Measurements from ENCODE around the gene PRKCA. TPM values are rescaled to one million over a fixed set of nuclear protein-coding genes. Genes with fewer than 3 reads are reported as not detected.

PRKCA gene
- total and polyA plus RNA-seq, 10 of the 15 experiments (the other 5 are each of a cell fraction or from before 2014, with no cell fraction given): 0.11 to 14.6 (median 0.72) TPM

GRCh38 chr17:66423056-66423955 is 120.9 kb downstream of the PRKCA start (continued):
- TF ChIP-seq IRF5 (IDR thresholded peaks at IDR 0.05; ENCODE audit: borderline replicate concordance) (no peak), TBL1XR1 (IDR thresholded peaks at IDR 0.05; ENCODE audit: low read depth, low read length) (no peak), HDAC6 (IDR thresholded peaks at IDR 0.05; ENCODE audit: unreplicated experiment) (no peak), HDAC2 (IDR thresholded peaks at IDR 0.05) (no peak), TARDBP (IDR thresholded peaks at IDR 0.05; ENCODE audit: borderline replicate concordance) (no peak), SREBF2 (IDR thresholded peaks at IDR 0.05; ENCODE audit: low read length) (no peak)

- DNase-seq (ENCODE audit: low read depth, low spot score) (no peak), ATAC-seq (no peak), FAIRE-seq (no peak)
- intact Hi-C loops (cut with micrococcal nuclease; ENCODE audit: unreplicated experiment): loop anchor here (2.0 to 5.0 kb wide), 2 partner anchors 124 to 171 kb away; partner anchors contain the start of gene PRKCA
- 38% methylated on average over 12 of the region's 12 CpGs for WGBS (ENCODE audit: insufficient coverage, insufficient replicate concordance, low lambda C conversion rate, missing lambda C conversion rate)
- H3K79me2 ChIP-seq (ENCODE audit: control insufficient read depth, insufficient read depth, low read length): no peaks in the 10 kb centered on the region
- H3K9me3 ChIP-seq (replicated peaks; ENCODE audit: control insufficient read depth, insufficient read depth, low read length): no peaks in the 10 kb centered on the region
- no peak overlapping the region for H3K9ac ChIP-seq (ENCODE audit: control insufficient read depth, insufficient read depth, low read length)
- no TSS peak for BruUV-seq (replicated peaks)
- in situ Hi-C loops (cut with MboI): no loop called here
- H3K36me3 ChIP-seq (ENCODE audit: control insufficient read depth in 2 of 2, insufficient read depth in 2 of 2, low read length in 1 of 2): no peaks in the 10 kb centered on the region
- no peak overlapping the region for H3K4me2 ChIP-seq (ENCODE audit: control insufficient read depth, insufficient read depth)
- ChIA-PET CTCF (interaction anchor here (0.6 to 2.1 kb wide), 2 partner anchors 11 to 17 kb away, joined by 3 to 6 read pairs; no protein-coding TSS in a partner anchor), RAD21 (ENCODE audit: unreplicated experiment) (no interaction called here), POLR2A (no interaction called here), SMC1A (ENCODE audit: uncharacterized antibody, unreplicated experiment) (no interaction called here)
- H3K27ac ChIP-seq (ENCODE audit: control insufficient read depth, insufficient read depth): no peak overlapping the region
- H3K4me1 ChIP-seq (ENCODE audit: control insufficient read depth, insufficient read depth, low read length): no peaks in the 10 kb centered on the region
- H4K20me1 ChIP-seq (ENCODE audit: control insufficient read depth, insufficient read depth): no peaks in the 10 kb centered on the region
- H2AFZ ChIP-seq (ENCODE audit: control insufficient read depth, low read depth, low read length): no peak overlapping the region
- no peak overlapping the region for H3K4me3 ChIP-seq
- no peaks in the 10 kb centered on the region for H3K27me3 ChIP-seq (replicated peaks in 1 of 2; ENCODE audit: control insufficient read depth in 2 of 2, insufficient read depth in 2 of 2, low read length in 1 of 2)
- TF ChIP-seq MTA3 (IDR thresholded peaks at IDR 0.05; ENCODE audit: borderline replicate concordance, low read length): no peak
- TF ChIP-seq LARP7 (IDR thresholded peaks at IDR 0.05): no peak
- TF ChIP-seq EED (IDR thresholded peaks at IDR 0.05; ENCODE audit: low read depth): no peak
- TF ChIP-seq IRF3 (IDR thresholded peaks at IDR 0.05): no peak
- no peak for TF ChIP-seq CEBPZ (IDR thresholded peaks at IDR 0.05; ENCODE audit: low read depth, low read length)
These were observed 123.5 kb downstream of the PRKCA start for GRCh38 chr17:66425756-66426396.

Data from GM12878 (cell line).